Breast epithelium (tissue), 4 donors: ENCODE data around the gene TRA2B. TPM values are rescaled to one million over a fixed set of nuclear protein-coding genes. Genes with fewer than 3 reads are reported as not detected.

Experiments used
- DNase-seq, 2 donors: peaks; one replicate each; pipeline ENCODE4 v3.0.0-alpha.2; 2019; ENCODE audit warnings: low spot score in 2 of 2
- H3K27ac ChIP-seq, 2 donors: fragments of 200-600 bp; sonication (generic) in 1 of 2; one replicate each; pipeline ENCODE4 v1.5.1; 2016 to 2019; ENCODE audit warnings: mild to moderate bottlenecking in 1 of 2
- H3K27me3 ChIP-seq, 2 donors: fragments of 200-600 bp; sonication (generic) in 1 of 2; one replicate each; pipeline versions ENCODE4 v1.5.1 to v1.6.0; 2017 to 2019; ENCODE audit warnings: control low read depth in 1 of 2, mild to moderate bottlenecking in 1 of 2
- H3K36me3 ChIP-seq: fragments of 200-600 bp; one replicate; pipeline ENCODE4 v1.5.1; 2019
- H3K4me1 ChIP-seq, 2 donors: fragments of 200-600 bp; sonication (generic); one replicate each; pipeline ENCODE4 v1.5.1; 2016 to 2019; ENCODE audit warnings: control low read depth in 1 of 2
- H3K4me3 ChIP-seq, 3 donors: fragments of 200-600 bp; sonication (generic); 1 replicate in 2 of 3; 2 replicates in 1 of 3; pipeline ENCODE4 v1.5.1; 2016 to 2019; ENCODE audit warnings: mild to moderate bottlenecking in 3 of 3, moderate library complexity in 2 of 3
- H3K9me3 ChIP-seq, 2 donors: fragments of 200-600 bp; sonication (generic) in 1 of 2; one replicate each; pipeline ENCODE4 v1.5.1; 2016 to 2019; ENCODE audit warnings: control low read depth in 1 of 2
- POLR2A ChIP-seq: fragments of 450-650 bp; IDR thresholded peaks from one replicate; pipeline ENCODE4 v1.6.1; 2016; ENCODE audit warnings: antibody characterized with exemption, mild to moderate bottlenecking, moderate library complexity
- POLR2AphosphoS5 ChIP-seq, 3 donors: sonication (generic); formaldehyde crosslinking; IDR thresholded peaks; one replicate each; pipeline ENCODE4 v1.6.1; 2017; ENCODE audit warnings: antibody characterized with exemption in 3 of 3
- intact Hi-C: fragments of 100-400 bp; cut with DNase I; formaldehyde crosslinking; loops from one replicate; pipeline ENCODE4 v1.15.1; 2023; ENCODE audit warnings: low total_unique reads
- total RNA-seq, 3 donors: library from RNA; depleted of rRNA; stranded (reverse); fragments of >200 nt; gene quantifications; one replicate each; pipeline ENCODE4 v1.1.0, GENCODE V29; 2016
- TF ChIP-seq, protein P1 (sequence below), 3 donors: fragments of 450-650 bp; IDR thresholded peaks; one replicate each; pipeline ENCODE4 v1.5.1; 2016 to 2017; ENCODE audit warnings: antibody characterized with exemption in 3 of 3, mild to moderate bottlenecking in 3 of 3, moderate library complexity in 3 of 3

TRA2B gene
- total RNA-seq, 3 donors from 2014 or later, result 163 to 278 (median 179) TPM

DNA sequence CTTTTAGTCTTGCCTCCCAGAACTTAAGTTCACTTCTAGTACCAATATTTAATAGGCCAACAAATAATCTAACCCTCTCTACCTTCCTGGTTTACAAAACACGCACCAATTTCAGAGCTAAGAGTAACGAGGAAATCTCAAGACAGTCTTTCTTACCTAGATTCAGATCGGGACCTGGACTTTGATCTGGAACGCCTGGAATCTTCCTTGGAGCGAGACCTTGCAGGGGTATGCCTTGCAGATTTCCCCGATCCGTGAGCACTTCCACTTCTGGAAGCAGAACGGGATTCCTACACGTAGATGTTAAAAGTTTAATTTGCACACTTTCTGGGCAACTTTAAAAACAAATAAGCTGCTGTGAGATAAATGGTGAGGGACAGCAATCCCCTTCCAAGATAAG lies 11.4 kb downstream of the TRA2B start:
- DNase-seq, result no peak
- H3K36me3 ChIP-seq, result peaks cover 11% of the 10 kb centered on the region
- peak overlapping the region in 1 of 2 donors; percentile 25 for H3K27ac ChIP-seq
- peak overlapping the region in 1 of 3 donors; percentile 17 for H3K4me3 ChIP-seq
- TF ChIP-seq POLR2AphosphoS5 (IDR thresholded peaks at IDR 0.05), result no peak
- intact Hi-C loops, result no loop called here
- no peaks in the 10 kb centered on the region for H3K27me3 ChIP-seq
- no peaks in the 10 kb centered on the region for H3K9me3 ChIP-seq
- peaks cover 6 to 25% of the 10 kb centered on the region in 2 donors for H3K4me1 ChIP-seq

DNA sequence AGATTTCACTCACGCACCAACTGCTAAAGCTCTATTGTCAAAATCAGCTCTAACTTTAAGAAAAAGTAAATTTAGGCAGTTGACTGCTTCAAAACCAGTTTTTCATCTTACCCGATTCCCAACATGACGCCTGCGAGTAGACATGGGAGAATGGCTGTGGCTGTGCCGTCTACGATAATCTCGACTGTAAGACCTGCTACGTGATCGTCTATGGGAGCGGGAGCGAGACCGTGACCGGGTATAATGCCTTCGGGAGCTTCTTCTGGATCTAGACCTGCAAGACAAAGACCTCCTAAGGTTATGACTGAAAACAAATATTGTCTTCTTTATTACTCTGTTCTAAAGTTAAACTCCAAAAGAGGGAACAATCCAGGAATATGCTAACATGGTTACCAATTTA lies 12.5 kb downstream of the TRA2B start:
- intact Hi-C loops, result no loop called here
- DNase-seq, result no peak
- peaks cover 6 to 17% of the 10 kb centered on the region in 2 donors for H3K4me1 ChIP-seq
- no peaks in the 10 kb centered on the region for H3K27me3 ChIP-seq
- peaks cover 11% of the 10 kb centered on the region for H3K36me3 ChIP-seq
- H3K27ac ChIP-seq, result no peak overlapping the region
- H3K9me3 ChIP-seq, result no peaks in the 10 kb centered on the region
- TF ChIP-seq POLR2AphosphoS5 (IDR thresholded peaks at IDR 0.05), result no peak
- no peak for TF ChIP-seq POLR2A
- TF ChIP-seq, protein P1, sequence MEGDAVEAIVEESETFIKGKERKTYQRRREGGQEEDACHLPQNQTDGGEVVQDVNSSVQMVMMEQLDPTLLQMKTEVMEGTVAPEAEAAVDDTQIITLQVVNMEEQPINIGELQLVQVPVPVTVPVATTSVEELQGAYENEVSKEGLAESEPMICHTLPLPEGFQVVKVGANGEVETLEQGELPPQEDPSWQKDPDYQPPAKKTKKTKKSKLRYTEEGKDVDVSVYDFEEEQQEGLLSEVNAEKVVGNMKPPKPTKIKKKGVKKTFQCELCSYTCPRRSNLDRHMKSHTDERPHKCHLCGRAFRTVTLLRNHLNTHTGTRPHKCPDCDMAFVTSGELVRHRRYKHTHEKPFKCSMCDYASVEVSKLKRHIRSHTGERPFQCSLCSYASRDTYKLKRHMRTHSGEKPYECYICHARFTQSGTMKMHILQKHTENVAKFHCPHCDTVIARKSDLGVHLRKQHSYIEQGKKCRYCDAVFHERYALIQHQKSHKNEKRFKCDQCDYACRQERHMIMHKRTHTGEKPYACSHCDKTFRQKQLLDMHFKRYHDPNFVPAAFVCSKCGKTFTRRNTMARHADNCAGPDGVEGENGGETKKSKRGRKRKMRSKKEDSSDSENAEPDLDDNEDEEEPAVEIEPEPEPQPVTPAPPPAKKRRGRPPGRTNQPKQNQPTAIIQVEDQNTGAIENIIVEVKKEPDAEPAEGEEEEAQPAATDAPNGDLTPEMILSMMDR (IDR thresholded peaks at IDR 0.05), result no peak
- H3K4me3 ChIP-seq, result no peak overlapping the region

DNA sequence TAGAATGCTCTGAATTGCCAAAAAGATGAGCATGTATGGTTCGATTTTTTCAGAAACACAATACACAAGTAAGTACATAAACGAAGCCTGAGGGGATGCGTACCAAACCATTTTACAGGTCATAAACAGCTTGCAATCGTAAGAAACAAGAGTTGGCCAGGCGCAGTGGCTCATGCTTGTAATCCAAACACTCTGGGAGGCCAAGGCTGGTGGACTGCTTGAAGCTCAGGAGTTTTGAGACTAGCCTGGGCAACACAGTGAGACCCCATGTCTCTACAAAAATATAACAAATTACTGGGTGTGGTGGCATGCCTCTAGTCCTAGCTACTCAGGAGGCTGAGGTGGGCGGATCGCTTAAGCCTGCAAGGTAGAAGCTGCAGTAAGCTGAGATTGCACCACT lies 13.4 kb downstream of the TRA2B start:
- no peak for DNase-seq
- H3K36me3 ChIP-seq, result peaks cover 11% of the 10 kb centered on the region
- H3K27me3 ChIP-seq, result no peaks in the 10 kb centered on the region
- H3K9me3 ChIP-seq, result no peaks in the 10 kb centered on the region
- H3K4me3 ChIP-seq, result no peak overlapping the region
- no peak overlapping the region for H3K27ac ChIP-seq
- TF ChIP-seq POLR2AphosphoS5 (IDR thresholded peaks at IDR 0.05) (no peak), POLR2A (no peak)
- TF ChIP-seq, protein P1 (IDR thresholded peaks at IDR 0.05), result no peak
- intact Hi-C loops, result no loop called here
- peaks cover 6 to 11% of the 10 kb centered on the region in 2 donors for H3K4me1 ChIP-seq

DNA sequence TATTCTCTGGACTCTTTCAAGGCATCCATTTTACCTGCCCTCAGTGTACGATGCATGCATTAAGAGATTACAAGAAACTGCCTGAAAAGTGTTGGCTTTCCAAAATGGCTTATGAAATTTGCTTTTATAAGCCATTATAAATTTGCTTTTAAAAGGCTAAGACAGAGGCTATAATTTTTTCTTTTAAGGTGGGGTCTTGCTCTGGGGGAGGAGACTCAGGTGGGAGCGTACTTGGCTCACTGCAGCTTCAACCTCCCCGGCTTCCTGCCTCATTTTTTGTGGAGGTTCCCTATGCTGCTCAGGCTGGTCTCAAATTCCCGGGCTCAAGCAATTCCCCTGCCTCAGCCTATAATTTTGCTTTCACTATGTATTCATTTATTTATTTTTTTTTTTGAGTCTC lies 17.6 kb downstream of the TRA2B start:
- no peaks in the 10 kb centered on the region for H3K4me1 ChIP-seq
- H3K27me3 ChIP-seq, result no peaks in the 10 kb centered on the region
- H3K27ac ChIP-seq, result no peak overlapping the region
- H3K36me3 ChIP-seq, result peaks cover 15% of the 10 kb centered on the region
- H3K9me3 ChIP-seq, result no peaks in the 10 kb centered on the region
- TF ChIP-seq, protein P1 (IDR thresholded peaks at IDR 0.05), result no peak
- TF ChIP-seq POLR2A (no peak), POLR2AphosphoS5 (IDR thresholded peaks at IDR 0.05) (no peak)
- no peak overlapping the region for H3K4me3 ChIP-seq
- intact Hi-C loops, result no loop called here
- no peak for DNase-seq

DNA sequence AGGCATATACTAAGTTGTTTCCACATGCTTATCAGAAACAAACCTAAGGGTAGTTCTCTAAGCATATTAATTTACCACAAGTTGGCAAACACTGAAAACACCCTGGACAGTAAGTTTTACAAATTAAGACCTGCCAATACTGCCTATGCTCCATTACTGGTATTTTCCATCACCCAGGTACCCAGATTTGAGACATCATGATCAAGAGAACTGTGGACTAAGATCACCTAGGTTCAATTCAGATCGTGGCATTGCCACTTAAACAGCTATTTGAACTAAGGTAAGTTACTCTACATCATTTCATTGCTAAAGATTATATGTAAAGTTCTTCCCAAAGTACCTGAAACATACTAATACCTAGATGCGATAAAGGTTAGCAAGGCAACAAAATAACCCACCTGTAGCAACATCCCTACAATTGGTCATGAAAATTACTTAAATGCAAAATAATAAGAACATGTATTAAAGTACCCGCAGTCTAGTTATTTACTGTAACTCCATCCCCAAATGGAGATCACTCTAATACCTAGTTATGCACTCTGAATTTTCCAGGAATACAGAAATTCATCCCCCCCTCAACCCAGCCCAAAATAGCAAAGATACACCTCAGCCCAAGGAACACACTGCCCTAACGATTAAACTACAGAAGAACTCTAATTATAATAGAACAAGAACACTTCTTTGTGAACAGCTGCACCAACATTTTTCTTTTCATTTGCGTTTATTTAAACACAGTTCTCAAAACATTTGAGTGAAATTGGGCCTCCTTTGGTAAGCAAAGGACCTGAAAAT lies 21.6 kb downstream of the TRA2B start:
- intact Hi-C loops, result no loop called here
- no peak for TF ChIP-seq POLR2AphosphoS5 (IDR thresholded peaks at IDR 0.05)
- TF ChIP-seq POLR2A, result no peak
- TF ChIP-seq, protein P1 (IDR thresholded peaks at IDR 0.05), result no peak

More for the DNA sequence above, 21.6 kb downstream of the TRA2B start:
- Histone ChIP-seq H3K27me3 (no peaks in the 10 kb centered on the region), H3K27ac (no peak overlapping the region), H3K4me1 (no peaks in the 10 kb centered on the region), H3K4me3 (no peak overlapping the region), H3K9me3 (no peaks in the 10 kb centered on the region), H3K36me3 (peaks cover 4% of the 10 kb centered on the region)
- no peak for DNase-seq
